Uterus (tissue), 4 donors: ENCODE results near the gene TRIM17. TPM values are rescaled to one million over a fixed set of nuclear protein-coding genes. Genes with fewer than 3 reads are reported as not detected.
"Not testable (repeated sequence)": the region's sequence is repeated elsewhere in the genome, so short reads cannot be mapped to it uniquely, and the experiment has no call there.

ENCODE experiments used
- DNase-seq, 2 donors: peaks; one replicate each; pipeline ENCODE4 v3.0.0-alpha.2; 2019 to 2020
- H3K27ac ChIP-seq, 2 donors: fragments of 200-600 bp; sonication (generic); 1 replicate in 1 of 2; 2 replicates in 1 of 2; pipeline ENCODE4 v1.5.1; 2016 to 2018
- H3K27me3 ChIP-seq, 2 donors: fragments of 200-600 bp; sonication (generic); one replicate each; pipeline ENCODE4 v1.5.1; 2018 to 2019; ENCODE audit warnings: control low read depth in 1 of 2
- H3K36me3 ChIP-seq, 2 donors: fragments of 200-600 bp; sonication (generic); one replicate each; pipeline ENCODE4 v1.5.1; 2019; ENCODE audit warnings: control low read depth in 1 of 2
- H3K4me1 ChIP-seq, 2 donors: fragments of 200-600 bp; sonication (generic); one replicate each; pipeline ENCODE4 v1.5.1; 2018 to 2019; ENCODE audit warnings: control low read depth in 1 of 2
- H3K4me3 ChIP-seq, 2 donors: fragments of 200-600 bp; sonication (generic); 1 replicate in 1 of 2; 2 replicates in 1 of 2; pipeline ENCODE4 v1.5.1; 2018 to 2019; ENCODE audit warnings: mild to moderate bottlenecking in 1 of 2
- H3K9me3 ChIP-seq, 2 donors: fragments of 200-600 bp; sonication (generic); one replicate each; pipeline ENCODE4 v1.5.1; 2019; ENCODE audit warnings: control low read depth in 1 of 2
- POLR2A ChIP-seq, 2 donors: fragments of 450-650 bp; IDR thresholded peaks; one replicate each; pipeline ENCODE4 v1.6.1; 2016; ENCODE audit warnings: antibody characterized with exemption in 2 of 2, mild to moderate bottlenecking in 1 of 2, moderate library complexity in 1 of 2
- intact Hi-C: fragments of 100-400 bp; cut with DNase I; formaldehyde crosslinking; loops from one replicate; pipeline ENCODE4 v1.15.1; 2023; ENCODE audit warnings: low total_unique reads
- total RNA-seq, 4 donors: library from RNA; depleted of rRNA in 3 of 4; stranded (reverse); fragments of >200 nt in 3 of 4; gene quantifications; one replicate each; pipeline versions ENCODE4 v1.1.0 to v1.2.4, GENCODE V29; 2014 to 2023
- TF ChIP-seq, protein P1 (sequence below), 4 experiments: fragments of 200-600 bp in 2 of 4; fragments of 450-650 bp in 2 of 4; sonication (generic) in 2 of 4; IDR thresholded peaks; one replicate each; pipeline ENCODE4 v1.5.1; 2016 to 2019; ENCODE audit warnings: antibody characterized with exemption in 4 of 4, mild to moderate bottlenecking in 2 of 4, moderate library complexity in 1 of 4
- donor health status: DM: yes; HTN: yes; CAD: no.

TRIM17 gene
- total RNA-seq, 4 donors from 2014 or later: 3.2 to 5.9 TPM; not detected in 2

- no peaks in the 10 kb centered on the region for H3K36me3 ChIP-seq
- H3K27me3 ChIP-seq: peaks cover 11 to 21% of the 10 kb centered on the region in 2 donors
Measured at GRCh38 chr1:228440761-228441500, 24.3 kb upstream of the TRIM17 start.

GRCh38 chr1:228438266-228438665 is 21.6 kb upstream of the TRIM17 start:
- intact Hi-C loops: no loop called here
- Histone ChIP-seq H3K27ac (no peak overlapping the region), H3K9me3 (no peaks in the 10 kb centered on the region), H3K4me3 (no peak overlapping the region), H3K36me3 (no peaks in the 10 kb centered on the region), H3K27me3 (peaks cover 0 to 3% of the 10 kb centered on the region in 2 donors), H3K4me1 (no peaks in the 10 kb centered on the region)
- TF ChIP-seq, protein P1, sequence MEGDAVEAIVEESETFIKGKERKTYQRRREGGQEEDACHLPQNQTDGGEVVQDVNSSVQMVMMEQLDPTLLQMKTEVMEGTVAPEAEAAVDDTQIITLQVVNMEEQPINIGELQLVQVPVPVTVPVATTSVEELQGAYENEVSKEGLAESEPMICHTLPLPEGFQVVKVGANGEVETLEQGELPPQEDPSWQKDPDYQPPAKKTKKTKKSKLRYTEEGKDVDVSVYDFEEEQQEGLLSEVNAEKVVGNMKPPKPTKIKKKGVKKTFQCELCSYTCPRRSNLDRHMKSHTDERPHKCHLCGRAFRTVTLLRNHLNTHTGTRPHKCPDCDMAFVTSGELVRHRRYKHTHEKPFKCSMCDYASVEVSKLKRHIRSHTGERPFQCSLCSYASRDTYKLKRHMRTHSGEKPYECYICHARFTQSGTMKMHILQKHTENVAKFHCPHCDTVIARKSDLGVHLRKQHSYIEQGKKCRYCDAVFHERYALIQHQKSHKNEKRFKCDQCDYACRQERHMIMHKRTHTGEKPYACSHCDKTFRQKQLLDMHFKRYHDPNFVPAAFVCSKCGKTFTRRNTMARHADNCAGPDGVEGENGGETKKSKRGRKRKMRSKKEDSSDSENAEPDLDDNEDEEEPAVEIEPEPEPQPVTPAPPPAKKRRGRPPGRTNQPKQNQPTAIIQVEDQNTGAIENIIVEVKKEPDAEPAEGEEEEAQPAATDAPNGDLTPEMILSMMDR (IDR thresholded peaks at IDR 0.05): no peak
- no peak for TF ChIP-seq POLR2A (IDR thresholded peaks at IDR 0.05)
- no peak for DNase-seq

More at GRCh38 chr1:228440761-228441500, 24.3 kb upstream of the TRIM17 start:
- intact Hi-C loops: no loop called here
- Histone ChIP-seq H3K4me3 (no peak overlapping the region), H3K4me1 (no peaks in the 10 kb centered on the region), H3K9me3 (no peaks in the 10 kb centered on the region), H3K27ac (no peak overlapping the region)
- TF ChIP-seq POLR2A (IDR thresholded peaks at IDR 0.05): no peak
- TF ChIP-seq, protein P1 (IDR thresholded peaks at IDR 0.05): no peak
- DNase-seq: no peak

GRCh38 chr1:228437424-228437962 is 20.8 kb upstream of the TRIM17 start:
- intact Hi-C loops: no loop called here
- H3K4me3 ChIP-seq: no peak overlapping the region
- peaks cover 0 to 2% of the 10 kb centered on the region in 2 donors for H3K27me3 ChIP-seq

GRCh38 chr1:228434689-228435088 is 18.0 kb upstream of the TRIM17 start:
- DNase-seq: no peak
- no peak overlapping the region for H3K27ac ChIP-seq
- no peaks in the 10 kb centered on the region for H3K9me3 ChIP-seq
- no peaks in the 10 kb centered on the region for H3K4me1 ChIP-seq
- H3K4me3 ChIP-seq: no peak overlapping the region
- no peaks in the 10 kb centered on the region for H3K27me3 ChIP-seq
- no peak for TF ChIP-seq POLR2A (IDR thresholded peaks at IDR 0.05)
- TF ChIP-seq, protein P1 (IDR thresholded peaks at IDR 0.05): no peak
- intact Hi-C loops: no loop called here
- no peaks in the 10 kb centered on the region for H3K36me3 ChIP-seq

More at GRCh38 chr1:228437424-228437962, 20.8 kb upstream of the TRIM17 start:
- Histone ChIP-seq H3K9me3 (no peaks in the 10 kb centered on the region), H3K36me3 (no peaks in the 10 kb centered on the region), H3K27ac (no peak overlapping the region), H3K4me1 (no peaks in the 10 kb centered on the region)
- DNase-seq: no peak
- no peak for TF ChIP-seq POLR2A (IDR thresholded peaks at IDR 0.05)
- TF ChIP-seq, protein P1 (IDR thresholded peaks at IDR 0.05): no peak

GRCh38 chr1:228433337-228434053 is 16.8 kb upstream of the TRIM17 start:
- H3K27ac ChIP-seq, DNase-seq, H3K4me1 ChIP-seq, intact Hi-C loops, H3K36me3 ChIP-seq, H3K9me3 ChIP-seq, H3K4me3 ChIP-seq, H3K27me3 ChIP-seq: not testable (repeated sequence)
